ENCODE results near the gene TNFRSF11A.

DNA sequence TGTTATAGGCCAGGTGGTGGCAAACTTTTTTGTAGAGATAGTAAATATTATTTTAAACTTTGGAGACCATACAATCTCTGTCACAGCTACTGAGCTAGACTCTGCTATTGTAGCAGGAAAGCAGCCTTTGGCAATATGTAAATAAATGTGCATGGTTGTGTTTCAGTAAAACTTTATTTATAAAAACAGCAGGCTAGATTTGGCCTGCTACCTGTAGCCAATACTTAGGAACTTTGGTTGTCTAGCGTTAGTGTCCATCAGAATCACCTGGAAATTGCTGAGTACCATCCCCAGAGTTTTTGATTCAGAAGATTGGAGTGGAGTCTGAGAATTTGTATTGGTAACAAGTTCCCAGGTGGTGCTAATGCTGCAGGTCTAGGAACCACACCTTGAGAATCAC lies 23.8 kb upstream of the TNFRSF11A start:
- TF ChIP-seq SMC3 (conservative IDR thresholded peaks at IDR 0.05; ENCODE audit: poor library complexity) = no peak
- TF ChIP-seq, protein P1, sequence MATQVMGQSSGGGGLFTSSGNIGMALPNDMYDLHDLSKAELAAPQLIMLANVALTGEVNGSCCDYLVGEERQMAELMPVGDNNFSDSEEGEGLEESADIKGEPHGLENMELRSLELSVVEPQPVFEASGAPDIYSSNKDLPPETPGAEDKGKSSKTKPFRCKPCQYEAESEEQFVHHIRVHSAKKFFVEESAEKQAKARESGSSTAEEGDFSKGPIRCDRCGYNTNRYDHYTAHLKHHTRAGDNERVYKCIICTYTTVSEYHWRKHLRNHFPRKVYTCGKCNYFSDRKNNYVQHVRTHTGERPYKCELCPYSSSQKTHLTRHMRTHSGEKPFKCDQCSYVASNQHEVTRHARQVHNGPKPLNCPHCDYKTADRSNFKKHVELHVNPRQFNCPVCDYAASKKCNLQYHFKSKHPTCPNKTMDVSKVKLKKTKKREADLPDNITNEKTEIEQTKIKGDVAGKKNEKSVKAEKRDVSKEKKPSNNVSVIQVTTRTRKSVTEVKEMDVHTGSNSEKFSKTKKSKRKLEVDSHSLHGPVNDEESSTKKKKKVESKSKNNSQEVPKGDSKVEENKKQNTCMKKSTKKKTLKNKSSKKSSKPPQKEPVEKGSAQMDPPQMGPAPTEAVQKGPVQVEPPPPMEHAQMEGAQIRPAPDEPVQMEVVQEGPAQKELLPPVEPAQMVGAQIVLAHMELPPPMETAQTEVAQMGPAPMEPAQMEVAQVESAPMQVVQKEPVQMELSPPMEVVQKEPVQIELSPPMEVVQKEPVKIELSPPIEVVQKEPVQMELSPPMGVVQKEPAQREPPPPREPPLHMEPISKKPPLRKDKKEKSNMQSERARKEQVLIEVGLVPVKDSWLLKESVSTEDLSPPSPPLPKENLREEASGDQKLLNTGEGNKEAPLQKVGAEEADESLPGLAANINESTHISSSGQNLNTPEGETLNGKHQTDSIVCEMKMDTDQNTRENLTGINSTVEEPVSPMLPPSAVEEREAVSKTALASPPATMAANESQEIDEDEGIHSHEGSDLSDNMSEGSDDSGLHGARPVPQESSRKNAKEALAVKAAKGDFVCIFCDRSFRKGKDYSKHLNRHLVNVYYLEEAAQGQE (IDR thresholded peaks at IDR 0.05; ENCODE audit: borderline replicate concordance) = no peak
- no peak for TF ChIP-seq EP300 (conservative IDR thresholded peaks at IDR 0.05; ENCODE audit: poor library complexity, severe bottlenecking)

Measured in neural cell (in vitro differentiated cells).